GM03348 (cell line): ENCODE results near the gene SNRNP48.

Source experiments
- DNase-seq: peaks from one replicate; pipeline ENCODE4 v3.0.0; 2012; ENCODE audit warnings: low spot score

SNRNP48 gene

DNA sequence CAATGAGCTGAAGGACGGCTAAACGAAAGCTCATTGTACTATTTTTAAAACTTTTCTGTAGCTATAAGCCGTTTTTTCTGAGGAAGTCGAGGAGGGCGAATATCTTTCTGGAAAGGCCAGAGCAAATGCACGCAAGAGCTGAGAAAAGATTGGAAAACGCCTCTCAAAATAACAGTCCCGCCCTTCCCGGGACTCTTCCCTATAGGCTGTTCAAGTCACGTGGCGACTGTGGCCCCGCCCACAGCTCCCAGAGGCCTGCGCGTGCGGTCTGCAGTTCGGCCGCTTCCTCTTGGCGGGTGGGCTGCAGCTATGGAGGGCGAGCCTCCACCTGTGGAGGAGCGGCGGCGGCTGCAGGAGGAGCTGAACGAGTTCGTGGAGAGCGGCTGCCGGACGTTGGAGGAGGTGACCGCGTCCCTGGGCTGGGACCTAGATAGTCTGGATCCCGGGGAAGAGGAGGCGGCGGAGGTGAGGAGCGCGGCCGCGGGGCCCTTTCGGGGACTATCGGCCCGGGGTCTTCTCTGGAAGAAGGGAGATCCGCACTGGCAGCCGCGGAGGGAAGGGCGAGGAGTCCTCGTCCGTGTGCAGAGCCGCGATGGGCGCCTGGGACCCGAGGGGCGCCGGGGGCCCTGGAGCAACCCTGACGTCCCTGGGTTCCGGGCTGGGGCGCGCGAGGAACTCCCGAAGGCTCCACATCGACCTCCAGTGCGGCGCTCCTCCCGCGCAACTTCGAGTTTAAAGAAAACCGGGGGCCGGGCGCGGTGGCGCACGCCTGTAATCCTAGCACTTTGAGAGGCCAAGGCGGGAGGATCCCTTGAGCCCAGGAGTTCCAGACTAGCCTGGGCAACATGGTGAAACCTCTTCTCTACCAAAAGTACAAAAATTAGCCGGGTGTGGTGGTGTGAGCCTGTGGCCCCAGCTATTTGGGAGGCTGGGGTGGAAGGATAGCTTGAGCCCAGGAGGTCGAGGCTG is at the start of gene SNRNP48:
Gene SNRNP48 (plus strand): TSS at position 250 of the 969 bp plus-strand sequence. CDS start 60 bp downstream, at position 310.
- DNase-seq, result peak; percentile 96

DNA sequence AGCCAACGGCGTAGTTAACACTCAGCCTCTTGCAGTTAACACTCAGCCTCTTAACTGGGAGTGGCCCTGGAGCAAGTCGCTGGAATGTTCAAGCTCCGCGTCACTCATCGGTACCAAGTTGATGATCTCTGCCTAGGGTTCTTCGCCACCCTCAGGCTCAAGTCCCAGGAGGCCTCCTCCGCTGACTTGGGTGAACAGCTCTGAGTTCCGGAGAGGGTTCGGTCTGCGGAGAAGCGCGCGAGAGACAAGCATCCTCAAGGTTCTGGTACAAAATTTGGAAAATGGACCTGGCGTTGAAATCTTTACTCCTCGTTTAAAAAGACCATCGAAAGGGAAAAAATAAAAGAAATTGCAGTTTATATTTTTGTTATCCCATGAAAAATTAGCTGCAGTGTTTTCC is 49.4 kb upstream of the SNRNP48 start:
- DNase-seq, result no peak

DNA sequence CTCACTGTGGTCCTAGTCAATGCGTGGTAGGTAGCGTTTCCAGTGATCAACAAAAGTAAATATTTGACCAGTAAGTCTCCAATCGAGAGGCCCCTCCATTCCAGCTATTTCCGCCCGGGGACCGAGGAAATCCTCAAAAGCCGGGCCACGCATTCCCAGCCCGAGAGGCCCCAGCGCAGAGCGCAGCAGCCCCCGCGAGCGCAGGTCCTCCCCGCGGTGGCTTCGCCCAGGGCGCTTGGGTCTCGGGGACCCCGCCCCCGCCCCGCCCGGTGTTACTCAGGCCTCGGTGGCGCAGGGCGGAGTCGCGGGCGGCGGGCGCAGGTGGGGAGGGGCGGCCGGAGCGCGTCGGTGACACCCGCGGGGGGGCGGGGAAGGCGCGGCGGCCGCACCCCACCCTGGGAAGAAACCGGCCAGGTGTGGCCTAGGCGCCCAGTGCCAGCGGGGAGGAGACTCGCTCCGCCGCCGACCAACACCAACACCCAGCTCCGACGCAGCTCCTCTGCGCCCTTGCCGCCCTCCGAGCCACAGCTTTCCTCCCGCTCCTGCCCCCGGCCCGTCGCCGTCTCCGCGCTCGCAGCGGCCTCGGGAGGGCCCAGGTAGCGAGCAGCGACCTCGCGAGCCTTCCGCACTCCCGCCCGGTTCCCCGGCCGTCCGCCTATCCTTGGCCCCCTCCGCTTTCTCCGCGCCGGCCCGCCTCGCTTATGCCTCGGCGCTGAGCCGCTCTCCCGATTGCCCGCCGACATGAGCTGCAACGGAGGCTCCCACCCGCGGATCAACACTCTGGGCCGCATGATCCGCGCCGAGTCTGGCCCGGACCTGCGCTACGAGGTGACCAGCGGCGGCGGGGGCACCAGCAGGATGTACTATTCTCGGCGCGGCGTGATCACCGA is 48.6 kb upstream of the SNRNP48 start, which contains the start of gene DSP:
Gene DSP (plus strand): TSS at position 497 of the 890 bp plus-strand sequence. CDS start 245 bp downstream, at position 742.
- peak; percentile 81 for DNase-seq

DNA sequence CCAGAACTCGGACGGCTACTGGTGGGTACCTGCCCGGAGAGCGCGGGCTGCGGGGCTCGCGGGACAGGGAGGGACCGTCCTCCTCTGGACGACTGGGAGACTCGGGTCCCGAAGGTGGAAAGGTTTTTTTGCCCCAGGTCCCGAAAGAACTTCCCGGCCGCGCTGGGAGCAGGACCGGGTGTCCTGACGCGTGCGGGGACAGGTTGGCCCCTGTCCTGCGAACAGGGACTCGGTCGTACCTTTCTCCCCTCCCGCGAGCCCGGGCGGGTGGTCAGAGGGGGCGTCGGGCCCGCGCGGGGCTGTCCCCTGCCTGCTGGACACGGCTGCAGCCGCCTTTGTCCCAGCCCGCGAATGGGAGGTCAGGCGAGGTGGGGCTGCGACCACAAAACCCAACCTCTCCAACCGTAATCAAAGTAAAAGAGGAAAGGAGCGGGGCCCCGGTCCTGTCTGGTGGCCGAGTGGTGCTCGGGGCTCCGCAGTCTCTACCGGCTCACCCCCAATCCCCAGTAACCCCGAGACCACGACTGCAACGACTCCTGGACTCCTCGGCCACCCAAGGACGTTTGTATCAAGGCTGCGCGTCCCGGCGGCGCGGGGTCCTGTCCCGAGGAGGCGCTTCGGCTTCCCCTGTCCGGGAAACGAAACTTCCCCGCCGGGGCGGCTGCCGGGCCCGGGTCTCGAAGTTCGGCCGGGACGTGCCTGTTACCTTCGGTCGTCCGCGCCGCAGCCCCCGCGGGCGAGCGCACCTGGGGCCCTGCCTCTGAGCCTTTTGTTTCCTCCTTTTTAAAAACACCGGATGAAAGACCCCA is 47.7 kb upstream of the SNRNP48 start:
- DNase-seq, result peak; percentile 49

DNA sequence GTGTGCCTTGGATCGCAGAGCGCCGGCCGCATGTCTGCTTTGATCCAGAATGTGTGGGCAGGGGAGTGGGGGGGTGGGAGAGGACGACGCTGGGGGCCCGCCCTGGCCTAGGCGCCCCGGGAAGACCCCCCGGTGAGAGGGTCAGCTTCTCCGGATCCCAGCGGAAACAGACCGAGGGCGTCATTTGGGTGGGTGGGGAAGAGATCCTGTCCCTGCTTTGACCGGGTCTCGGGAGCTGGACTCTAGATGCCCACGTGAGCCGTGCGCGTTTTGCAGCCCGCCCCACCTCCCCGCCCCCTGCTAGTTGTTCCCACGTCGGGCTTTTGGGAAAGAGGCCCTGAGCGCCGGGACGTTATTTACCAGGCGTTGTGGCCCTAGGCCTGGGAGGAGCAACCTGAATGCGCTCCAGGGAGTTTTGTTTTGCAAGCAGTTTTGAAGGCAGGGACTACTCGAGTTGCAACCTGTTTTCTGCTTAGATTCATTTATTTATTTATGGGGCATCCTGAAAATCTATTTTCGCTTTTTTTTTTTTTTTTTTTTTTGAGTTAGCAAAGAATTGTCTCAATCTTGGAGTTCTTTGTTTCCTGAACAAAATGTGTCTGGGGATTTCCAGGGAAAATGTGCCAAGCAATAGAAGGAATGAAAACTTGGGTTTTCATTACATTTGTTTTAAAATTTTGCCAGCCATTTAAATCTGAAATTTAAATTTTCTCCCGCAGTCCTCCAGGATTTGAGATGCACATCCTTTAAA is 46.9 kb upstream of the SNRNP48 start:
- peak; percentile 76 for DNase-seq

DNA sequence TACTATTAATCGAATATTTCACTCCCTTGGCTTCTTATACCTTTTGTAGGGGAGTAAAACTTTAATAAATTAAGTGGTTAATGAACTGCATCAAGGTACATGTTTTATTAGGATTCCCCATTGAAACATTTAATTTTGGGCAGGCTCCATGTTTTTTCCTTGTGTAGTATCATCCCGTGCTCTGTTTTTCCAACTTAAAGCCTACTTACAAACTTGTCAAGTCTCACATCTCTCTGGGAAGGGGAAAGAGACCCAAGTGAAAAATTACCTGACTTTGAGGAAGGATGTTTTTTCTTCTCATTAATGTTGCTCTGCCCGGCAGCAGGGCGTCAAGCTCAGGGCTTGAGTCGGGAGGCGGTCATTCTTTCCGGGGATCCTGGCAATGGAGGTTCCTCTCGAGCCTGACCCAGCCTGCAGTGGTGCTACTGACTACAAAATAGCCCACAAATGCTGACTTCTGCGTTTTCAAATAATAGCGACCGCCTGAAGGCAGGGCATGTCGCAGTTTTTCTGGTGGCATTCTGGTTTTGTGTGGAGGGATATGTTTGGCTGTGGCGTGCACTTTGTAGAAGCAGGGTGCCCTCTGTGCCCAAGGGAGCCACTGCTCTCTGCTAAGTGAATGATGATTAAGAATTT is 46.1 kb upstream of the SNRNP48 start:
- no peak for DNase-seq

GRCh38 chr6:7544597-7544996 is 45.4 kb upstream of the SNRNP48 start:
- no peak for DNase-seq

GRCh38 chr6:7545316-7546019 is 44.5 kb upstream of the SNRNP48 start:
- DNase-seq, result no peak

DNA sequence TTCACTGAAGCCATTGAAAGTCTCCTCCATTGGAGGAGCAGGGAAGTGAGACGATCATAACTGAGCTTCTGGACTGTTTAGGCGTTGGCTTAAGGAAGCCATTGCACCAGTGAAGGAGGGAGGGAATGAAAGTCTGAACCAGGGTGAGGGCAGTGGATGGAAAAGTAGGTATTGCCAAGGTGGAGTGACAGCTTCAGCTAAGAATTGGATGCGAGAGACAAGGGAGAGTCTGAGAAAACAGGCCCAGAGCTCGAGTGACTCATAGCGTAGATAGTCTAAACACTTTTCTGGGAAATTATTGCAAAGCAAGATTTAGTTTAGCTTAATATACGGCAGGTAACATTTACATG is 44.0 kb upstream of the SNRNP48 start:
- DNase-seq, result no peak

GRCh38 chr6:7546383-7546782 is 43.6 kb upstream of the SNRNP48 start:
- no peak for DNase-seq

DNA sequence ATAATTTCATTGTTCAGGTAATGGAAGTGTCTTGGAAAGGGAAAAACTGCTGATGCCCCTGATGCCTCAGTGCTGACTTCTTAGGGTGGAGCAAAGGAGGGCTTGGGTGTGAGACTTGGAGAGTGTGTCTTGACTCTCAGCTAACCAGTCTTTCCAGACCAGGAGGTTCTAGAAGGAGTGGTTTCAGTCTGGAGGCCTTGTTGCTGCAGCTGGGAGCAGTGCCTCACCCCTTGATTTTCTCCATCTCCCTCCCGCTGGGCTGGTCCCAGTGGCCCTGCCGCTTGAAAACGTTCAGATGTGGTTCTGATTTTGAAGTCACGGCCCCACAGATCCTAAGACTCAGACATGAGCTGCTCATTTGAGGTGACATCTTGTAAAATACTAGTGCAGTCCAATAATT is 43.1 kb upstream of the SNRNP48 start:
- DNase-seq, result no peak

- DNase-seq, result no peak
Measured at GRCh38 chr6:7547315-7547714, 42.7 kb upstream of the SNRNP48 start.

DNA sequence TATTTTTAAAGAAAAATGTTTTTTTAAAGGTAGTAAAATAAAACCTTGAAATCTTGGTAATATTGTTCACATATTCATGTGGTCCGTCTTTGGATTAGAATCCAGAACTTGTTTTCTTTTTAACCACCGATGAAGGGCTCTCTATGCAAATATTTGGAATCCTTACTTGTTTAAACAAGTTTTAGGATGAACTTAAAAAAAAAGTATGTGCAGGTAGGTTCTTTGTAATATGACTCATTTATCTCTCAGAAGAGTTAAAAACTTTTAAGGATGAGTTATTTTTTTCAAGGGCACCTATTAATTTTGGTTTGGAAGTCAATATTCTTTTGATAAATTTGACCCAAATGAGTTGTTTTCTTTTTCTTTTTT is 39.6 kb upstream of the SNRNP48 start:
- DNase-seq, result no peak

- DNase-seq, result no peak
Measured at GRCh38 chr6:7554533-7555275, 35.3 kb upstream of the SNRNP48 start.

DNA sequence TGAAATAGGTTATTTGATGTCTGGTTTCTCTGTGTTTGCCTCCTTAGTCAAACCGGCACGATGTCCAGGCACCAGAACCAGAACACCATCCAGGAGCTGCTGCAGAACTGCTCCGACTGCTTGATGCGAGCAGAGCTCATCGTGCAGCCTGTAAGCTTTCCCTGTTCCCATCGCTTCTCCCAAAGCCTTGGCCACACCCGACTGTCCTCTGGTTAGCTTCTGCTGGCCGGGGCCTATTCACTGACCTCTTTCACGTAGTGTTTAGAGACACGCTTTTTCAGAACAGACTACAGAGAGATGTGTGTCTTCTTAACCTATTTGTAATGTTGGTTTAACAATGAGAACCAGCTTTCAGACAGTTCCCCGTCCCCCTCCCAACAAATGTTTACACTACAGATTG is 34.3 kb upstream of the SNRNP48 start:
- DNase-seq, result no peak

DNA sequence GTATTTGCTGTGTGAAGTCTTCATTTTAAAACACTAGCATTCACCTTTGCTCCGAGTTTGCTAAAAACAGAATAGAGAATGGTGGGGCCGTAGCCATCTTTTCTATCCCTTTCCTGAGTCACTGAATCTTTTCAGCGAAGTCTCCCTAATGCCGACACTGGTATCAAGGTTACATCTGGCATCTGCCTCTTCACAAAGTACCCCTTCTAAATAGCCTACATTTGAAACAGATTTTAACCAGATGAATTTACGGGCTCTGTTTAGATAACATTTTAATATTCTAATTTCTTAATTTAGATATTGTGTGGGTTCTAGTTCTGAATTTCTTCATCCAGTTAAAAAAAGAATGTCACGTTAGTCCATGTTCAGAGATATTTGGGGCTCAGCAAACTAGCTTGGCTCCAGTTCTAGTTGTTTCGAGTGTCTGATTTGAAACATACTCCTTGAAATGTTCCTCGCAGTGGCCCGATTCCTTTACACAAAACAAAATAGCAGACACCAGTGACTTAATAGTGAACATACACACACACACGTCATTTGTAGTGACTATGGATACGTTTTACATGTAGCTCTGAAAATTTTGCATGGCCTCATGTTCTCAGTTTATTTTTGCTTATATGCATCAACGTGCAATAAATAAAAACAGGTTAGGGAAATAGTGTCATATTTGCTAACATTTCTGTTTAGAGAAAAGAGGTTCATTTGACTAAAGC is 33.4 kb upstream of the SNRNP48 start:
- DNase-seq, result no peak

GRCh38 chr6:7557652-7558051 is 32.3 kb upstream of the SNRNP48 start:
- no peak for DNase-seq

GRCh38 chr6:7558781-7559180 is 31.2 kb upstream of the SNRNP48 start:
- no peak for DNase-seq

DNA sequence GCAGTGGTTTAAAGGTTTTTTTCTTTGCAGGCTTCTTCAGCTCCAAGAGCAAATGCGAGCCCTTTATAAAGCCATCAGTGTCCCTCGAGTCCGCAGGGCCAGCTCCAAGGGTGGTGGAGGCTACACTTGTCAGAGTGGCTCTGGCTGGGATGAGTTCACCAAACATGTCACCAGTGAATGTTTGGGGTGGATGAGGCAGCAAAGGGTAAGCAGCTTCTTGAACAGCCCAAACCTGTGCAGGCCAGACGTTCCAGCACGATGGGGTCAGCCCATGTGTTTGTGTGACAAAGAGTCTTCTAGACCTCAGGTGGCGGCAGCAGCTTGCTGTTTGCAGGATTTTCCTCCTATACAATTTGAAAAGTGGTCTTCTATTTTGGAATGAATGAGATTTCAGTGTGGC is 30.8 kb upstream of the SNRNP48 start:
- DNase-seq, result no peak
